HL-60 (cell line): ENCODE measurements around the gene ADH7.

Experiments
- DNase-seq, 2 experiments: peaks; one replicate each; pipeline ENCODE4 v3.0.0-alpha.2; 2010 to 2020; ENCODE audit warnings: low read depth in 1 of 2, low spot score in 1 of 2
- H3K27ac ChIP-seq: fragments of 250-450 bp; sonication (Bioruptor Pico); replicated peaks from 2 replicates; pipeline ENCODE4 v1.5.1; 2020; ENCODE audit warnings: mild to moderate bottlenecking, moderate library complexity
- H3K27me3 ChIP-seq: fragments of 250-450 bp; sonication (Bioruptor Pico); 2 replicates; pipeline ENCODE4 v1.5.1; 2021; ENCODE audit warnings: mild to moderate bottlenecking, moderate library complexity; ENCODE audit not compliant: insufficient read depth, poor library complexity, severe bottlenecking
- H3K4me3 ChIP-seq: replicated peaks from 2 replicates; pipeline ENCODE4 v1.5.1; 2011; ENCODE audit warnings: mild to moderate bottlenecking, control low read depth, low read length; ENCODE audit not compliant: insufficient read depth
- CTCF ChIP-seq: IDR thresholded peaks from one replicate; pipeline ENCODE4 v1.5.1; 2011; ENCODE audit warnings: low read length, control low read depth, inconsistent platforms; ENCODE audit not compliant: insufficient read depth
- GABPA ChIP-seq: IDR thresholded peaks from 2 replicates; pipeline ENCODE4 v1.6.1; 2012; ENCODE audit warnings: low read depth
- POLR2AphosphoS5 ChIP-seq: IDR thresholded peaks from 2 replicates; pipeline ENCODE4 v1.6.1; 2012; ENCODE audit warnings: low read depth
- REST ChIP-seq: IDR thresholded peaks from 2 replicates; pipeline ENCODE4 v1.6.1; 2012; ENCODE audit warnings: low read depth; ENCODE audit not compliant: insufficient replicate concordance
- SPI1 ChIP-seq: IDR thresholded peaks from 2 replicates; pipeline ENCODE4 v1.6.1; 2012; ENCODE audit warnings: low read depth, mild to moderate bottlenecking, borderline replicate concordance

Gene ADH7

GRCh38 chr4:99471896-99472295, 36.8 kb upstream of the ADH7 start:
- TF ChIP-seq CTCF = no peak
- TF ChIP-seq REST = no peak
- DNase-seq = no peak
- no peak overlapping the region for H3K27ac ChIP-seq
- H3K27me3 ChIP-seq = no peaks in the 10 kb centered on the region
- H3K4me3 ChIP-seq = no peak overlapping the region

- TF ChIP-seq REST = no peak
- TF ChIP-seq SPI1 = no peak
- H3K4me3 ChIP-seq = no peak overlapping the region
- no peaks in the 10 kb centered on the region for H3K27me3 ChIP-seq
- H3K27ac ChIP-seq = no peak overlapping the region
- no peak for DNase-seq
Measured at GRCh38 chr4:99471349-99471748, 36.2 kb upstream of the ADH7 start.

GRCh38 chr4:99468889-99469288, 33.7 kb upstream of the ADH7 start:
- DNase-seq = no peak
- Histone ChIP-seq H3K27me3 (no peaks in the 10 kb centered on the region), H3K4me3 (no peak overlapping the region), H3K27ac (no peak overlapping the region)
- TF ChIP-seq SPI1 (no peak), REST (no peak), CTCF (no peak), POLR2AphosphoS5 (no peak), GABPA (no peak)

- Histone ChIP-seq H3K4me3 (no peak overlapping the region), H3K27ac (no peak overlapping the region), H3K27me3 (no peaks in the 10 kb centered on the region)
- no peak for TF ChIP-seq POLR2AphosphoS5
- no peak for DNase-seq
Measured at GRCh38 chr4:99467887-99468286, 32.7 kb upstream of the ADH7 start.
